HG02885 (cell line): ENCODE measurements around the gene CLTCL1.
"Not testable (repeated sequence)": the region's sequence is repeated elsewhere in the genome, so short reads cannot be mapped to it uniquely, and the experiment has no call there.

Experiments used
- ATAC-seq: cut with Tn5 transposase; IDR thresholded peaks from one replicate; pipeline ENCODE4 v1.9.1; 2021; ENCODE audit warnings: mild to moderate bottlenecking; ENCODE audit not compliant: unreplicated experiment, poor library complexity

The CLTCL1 gene

DNA sequence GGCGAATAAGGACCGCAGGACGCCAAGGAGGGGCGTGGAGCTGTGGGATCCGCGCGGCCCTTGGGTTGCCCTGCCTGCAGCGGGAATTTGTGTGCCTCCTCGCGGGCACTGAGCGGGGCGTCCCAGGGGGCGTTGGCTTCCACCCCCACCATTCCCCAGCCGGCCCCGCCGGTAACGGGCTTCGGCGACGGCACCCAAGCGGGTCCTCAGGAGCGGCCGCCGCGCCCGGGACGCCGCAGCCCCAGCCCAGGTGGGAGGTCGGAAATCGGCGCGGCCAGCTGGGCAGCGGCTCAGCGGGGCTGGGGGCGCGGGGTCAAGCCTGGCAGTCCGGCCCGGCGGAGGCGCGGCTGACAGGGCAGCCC lies 320 bp downstream of the CLTCL1 start:
- peak; percentile 38 for ATAC-seq

DNA sequence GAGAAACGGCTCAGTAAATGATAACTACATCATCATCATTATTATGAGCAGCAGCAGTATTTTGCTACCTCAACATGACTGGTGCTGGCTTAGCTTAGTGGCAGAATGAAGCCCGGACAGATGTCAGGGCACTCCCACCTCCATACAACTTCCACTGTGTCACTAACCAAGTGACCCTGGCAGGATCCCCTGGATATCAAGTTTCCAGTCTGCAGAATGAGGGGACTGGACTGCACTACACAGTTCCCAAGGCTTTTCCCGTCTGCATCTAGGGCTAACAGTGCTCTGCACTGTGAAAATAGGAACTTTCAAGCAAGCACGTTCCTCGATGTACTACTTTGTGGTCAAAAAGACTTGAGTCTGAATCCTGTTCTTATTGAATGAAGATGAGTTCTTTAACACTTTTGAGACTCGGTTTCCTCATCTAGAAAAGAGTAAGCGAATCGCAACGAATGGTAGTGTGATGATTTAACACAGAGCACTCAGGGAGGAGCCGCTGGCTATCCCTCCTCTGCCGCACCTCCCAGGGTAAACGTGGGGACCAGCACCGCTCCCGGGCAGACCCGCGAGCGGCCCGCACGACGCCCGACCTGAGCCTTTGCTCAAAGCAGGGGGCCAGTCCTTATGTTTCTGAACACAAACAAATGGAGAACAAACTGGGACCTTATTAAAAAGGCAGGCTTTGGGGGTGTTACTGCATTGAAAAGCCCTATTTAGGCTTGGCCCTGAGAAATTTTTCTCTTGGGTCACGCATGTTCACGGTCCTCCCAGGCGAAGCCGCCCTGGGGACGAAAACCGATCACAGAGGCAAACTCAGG lies 910 bp downstream of the CLTCL1 start:
- no peak for ATAC-seq

DNA sequence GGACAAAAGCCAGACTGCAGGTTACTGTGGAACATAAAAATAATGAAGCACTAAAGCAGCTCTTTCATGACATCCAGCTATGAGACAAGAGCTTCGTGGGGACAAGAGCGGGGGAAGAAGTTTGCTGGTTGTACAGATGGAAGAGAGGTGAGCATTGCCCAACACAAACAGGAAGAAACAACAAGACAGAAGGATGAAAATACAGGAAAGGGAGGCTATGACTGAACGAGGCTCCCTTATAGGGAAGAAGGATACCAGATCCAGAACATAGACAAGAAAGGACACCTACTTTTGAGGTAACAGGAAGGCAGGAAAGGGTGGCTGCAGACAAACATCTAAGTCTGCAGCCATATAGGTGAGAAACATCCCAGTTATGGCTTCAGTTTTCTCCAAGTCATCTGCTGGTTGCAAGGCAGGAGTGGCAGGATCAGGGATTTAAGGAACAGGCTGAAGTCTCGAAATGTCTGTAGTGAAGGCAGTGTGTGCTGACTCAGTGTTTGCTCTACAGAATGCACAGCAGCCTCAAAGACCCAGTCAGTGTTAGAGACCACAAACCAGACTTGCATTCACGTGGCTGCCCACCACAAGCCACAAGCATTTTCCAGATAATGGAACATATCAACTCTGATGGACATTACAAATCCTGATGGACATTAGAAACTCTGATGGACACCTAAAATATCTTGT lies 1.9 kb downstream of the CLTCL1 start:
- ATAC-seq: no peak

DNA sequence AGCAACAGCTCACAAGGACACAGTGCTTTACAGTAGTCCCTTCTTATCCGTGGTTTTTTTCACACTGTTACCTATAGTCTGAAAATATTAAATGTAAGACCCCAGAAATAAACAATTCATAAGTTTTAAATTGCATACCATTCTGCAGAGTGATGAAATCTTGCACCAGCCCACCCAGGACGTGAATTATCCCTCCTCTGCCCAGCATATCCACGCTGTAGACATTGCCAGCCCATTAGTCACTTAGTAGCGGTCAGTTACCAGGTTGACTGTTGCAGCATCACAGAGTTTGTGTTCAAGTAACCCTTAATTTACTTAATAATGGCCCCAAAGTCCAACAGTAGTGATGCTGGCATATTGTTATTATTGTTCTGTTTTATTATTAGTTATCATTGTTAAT lies 3.6 kb downstream of the CLTCL1 start:
- no peak for ATAC-seq

DNA sequence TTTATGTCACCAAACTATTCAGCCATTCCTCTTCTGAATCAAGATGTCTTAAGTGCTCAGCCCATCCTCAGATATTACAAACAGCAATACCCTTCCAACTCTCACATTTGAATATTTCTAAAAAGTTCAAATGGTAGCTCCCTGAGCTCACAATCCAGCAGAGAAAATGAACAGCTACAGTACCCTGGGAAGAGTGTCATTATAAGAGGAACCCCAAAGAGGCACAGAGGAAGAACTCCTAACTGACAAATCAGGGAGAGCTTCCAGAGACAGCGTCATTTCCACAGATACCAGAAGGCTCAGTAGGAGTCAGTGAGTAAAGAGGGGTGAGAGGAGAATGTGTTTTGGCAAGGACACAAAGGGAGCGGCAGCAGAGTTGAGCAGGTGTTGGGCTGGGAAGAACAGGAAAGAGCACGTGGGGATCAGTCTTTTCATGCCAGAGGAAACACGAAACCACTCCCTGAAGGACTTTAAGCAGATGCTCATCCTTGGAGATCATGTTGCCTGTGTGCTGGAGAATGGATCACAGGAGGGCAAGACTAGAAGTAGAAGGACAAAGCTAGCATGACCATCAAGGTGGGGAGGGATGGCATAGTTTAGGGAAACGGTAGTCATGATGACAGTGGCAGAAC lies 4.3 kb downstream of the CLTCL1 start:
- ATAC-seq: no peak

DNA sequence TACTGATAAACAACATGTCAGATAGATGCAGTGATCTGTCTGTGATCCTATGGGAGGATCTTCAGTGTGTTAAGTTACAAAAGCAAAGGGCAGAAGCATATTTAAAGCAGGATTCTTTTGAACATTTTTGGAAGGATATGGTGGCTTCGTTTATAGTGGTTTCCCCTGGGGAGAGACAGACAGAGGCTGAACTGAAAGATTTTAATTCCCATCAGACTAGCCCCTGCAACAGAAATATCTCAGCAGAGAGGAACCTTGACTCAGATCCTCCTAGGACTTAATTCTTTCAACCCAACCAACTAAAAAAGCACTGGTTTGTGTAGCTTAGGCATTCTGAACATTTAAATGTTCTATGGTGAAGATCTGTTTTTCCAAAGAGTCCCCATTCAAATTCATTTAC lies 5.7 kb downstream of the CLTCL1 start:
- no peak for ATAC-seq

DNA sequence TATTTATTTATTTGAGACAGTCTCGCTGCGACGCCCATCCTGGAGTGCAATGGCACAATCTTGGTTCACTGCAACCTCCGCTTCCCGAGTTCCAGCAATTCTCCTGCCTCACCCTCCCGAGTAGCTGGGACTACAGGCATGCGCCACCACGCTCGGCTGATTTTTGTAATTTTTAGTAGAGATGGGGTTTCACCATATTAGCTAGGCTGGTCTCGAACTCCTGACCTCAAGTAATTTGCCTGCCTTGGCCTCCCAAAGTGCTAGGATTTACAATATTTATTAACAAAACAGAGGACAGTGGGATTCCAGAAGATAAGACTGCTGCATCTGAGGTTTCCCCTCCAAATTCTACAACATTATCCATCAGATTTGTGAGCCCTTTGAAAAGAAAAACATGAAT lies 12.4 kb downstream of the CLTCL1 start:
- ATAC-seq: not testable (repeated sequence)

DNA sequence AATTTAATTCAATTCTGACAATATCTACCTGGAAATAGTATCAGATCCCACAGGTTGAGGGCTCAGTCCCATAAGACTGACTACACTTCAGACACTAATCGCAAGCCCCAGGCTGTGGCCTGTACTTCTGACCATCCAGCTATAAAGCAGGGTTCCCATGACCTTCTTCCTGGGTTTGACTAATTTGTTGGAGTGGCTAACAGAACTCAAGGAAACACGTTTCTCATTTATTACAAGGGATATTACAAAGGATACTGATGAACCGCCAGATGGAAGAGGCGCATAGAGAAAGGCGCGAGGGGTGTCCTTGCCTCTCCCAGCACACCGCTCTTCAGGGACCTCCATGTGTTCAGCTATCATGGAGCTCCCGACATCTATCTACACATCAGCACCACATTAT lies 13.7 kb downstream of the CLTCL1 start:
- no peak for ATAC-seq

DNA sequence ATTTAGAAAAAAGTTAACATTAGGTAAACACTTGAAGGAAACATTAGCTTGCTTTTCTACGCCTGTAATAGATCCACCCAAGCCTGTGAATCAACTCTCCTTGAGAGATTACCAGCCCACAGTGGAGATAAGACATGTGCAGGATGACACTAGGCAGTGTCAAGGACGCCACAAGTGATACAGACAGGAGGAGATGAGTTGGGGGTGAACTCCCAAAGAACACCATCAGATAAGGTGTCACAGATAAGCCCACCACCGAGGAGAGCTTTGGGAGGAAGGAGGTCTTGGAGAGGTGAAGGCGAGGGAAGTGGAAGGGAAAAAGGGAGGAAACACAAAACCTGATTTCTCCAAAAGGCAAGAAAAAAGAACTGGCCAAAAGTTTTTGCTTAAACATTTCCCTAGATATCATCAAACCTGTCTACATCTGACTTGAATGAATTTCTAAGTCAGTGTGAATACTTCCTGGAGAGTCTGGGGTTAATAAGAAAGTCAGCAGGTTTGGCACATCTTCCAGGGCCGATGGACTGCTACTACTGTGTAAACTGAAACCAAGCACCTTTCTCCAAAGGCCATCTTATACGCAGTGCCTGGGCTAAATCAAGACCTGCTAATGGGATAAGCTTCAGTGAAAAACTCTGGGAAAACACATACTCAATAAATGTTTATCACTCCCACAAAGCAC lies 15.5 kb downstream of the CLTCL1 start:
- no peak for ATAC-seq

DNA sequence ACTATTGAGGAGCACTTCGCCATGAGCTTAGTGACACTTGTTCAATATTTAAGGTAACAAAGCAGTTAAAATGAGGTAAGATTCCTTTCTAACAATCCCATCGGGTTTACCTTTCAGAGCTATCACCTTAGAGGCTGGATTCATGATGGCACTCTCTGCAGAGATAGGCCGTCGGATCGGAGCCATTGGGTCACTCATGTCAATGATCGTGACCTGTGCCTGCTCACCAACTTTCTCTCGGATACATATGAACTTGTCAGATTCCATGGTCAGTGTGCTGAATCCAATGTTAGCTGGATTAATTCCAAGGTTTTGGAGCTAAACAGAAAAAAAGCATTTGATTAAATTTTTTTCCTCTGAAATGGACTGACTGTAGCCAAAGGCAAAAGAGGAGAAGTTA lies 16.0 kb downstream of the CLTCL1 start:
- ATAC-seq: no peak

DNA sequence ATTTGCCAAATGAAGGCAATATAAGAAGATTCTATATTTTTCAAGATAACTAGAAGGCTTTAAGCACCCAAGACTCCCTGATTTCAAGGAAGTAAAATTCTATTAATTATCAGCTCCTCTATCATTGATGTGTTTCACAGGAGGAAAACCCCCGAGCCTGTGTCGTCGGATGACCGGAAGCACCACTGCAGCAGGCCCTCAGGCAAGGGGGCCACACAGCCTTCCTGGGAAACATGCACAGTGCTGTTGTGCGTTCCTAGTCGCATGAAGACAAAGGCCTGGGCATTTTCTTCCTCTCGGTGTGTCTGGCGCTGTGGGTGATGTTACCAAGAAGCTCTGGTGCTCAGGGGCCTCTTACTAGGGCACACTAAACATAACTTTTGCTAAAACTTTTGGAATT lies 16.4 kb downstream of the CLTCL1 start:
- no peak for ATAC-seq

DNA sequence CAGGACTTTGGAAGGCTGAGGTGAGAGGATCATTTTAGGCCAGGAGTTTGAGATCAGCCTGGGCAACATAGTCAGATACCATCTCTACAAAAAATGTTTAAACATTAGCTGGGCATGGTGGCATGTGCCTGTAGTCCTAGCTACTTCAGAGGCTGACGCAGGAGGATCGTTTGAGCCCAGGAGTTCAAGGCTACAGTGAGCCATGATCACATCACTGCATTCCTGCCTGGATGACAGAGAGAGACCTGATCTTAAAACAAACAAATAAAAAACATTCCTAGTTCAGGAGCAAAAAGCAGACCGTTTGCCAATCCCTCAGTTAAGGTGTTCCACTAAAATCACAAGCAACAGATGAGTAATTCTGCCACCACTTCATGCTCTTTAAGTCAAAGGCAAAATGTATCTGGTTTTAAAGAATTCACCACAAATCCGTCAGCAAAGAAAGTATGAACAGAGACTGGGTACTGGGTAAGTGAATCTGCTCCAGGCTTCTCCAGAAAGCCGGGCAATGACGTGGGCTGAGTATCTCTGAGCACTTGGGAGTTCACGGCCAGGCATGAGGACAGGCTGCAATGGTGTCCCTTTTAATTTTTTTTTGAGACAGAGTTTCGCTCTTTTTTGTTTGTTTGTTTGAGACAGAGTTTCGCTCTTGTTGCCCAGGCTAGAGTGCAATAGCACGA lies 19.5 kb downstream of the CLTCL1 start:
- no peak for ATAC-seq

DNA sequence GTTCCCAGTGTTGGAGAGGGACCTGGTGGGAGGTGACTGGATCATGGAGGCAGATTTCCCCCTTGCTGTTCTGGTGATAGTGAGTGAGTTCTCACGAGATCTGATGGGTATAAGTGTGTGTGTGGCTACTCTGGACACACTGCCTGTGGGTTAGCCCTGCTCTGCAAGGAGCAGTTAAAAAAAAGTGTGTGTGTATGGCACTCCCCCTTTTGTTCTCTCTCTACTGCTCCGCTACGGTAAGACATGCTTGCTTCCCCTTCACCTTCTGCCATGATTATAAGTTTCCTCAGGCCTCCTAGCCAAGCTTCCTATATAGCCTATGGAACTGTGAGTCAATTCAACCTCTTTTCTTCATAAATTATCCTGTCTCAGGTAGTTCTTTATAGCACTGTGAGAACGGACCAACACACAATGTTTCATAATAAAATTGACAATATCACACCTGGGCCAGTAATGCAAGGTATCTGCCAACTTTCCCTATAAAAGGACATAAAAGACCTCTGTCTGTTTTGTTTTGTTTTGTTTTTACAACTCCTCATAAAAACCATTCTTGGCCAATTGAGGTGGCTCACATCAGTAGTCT lies 20.2 kb downstream of the CLTCL1 start:
- no peak for ATAC-seq

DNA sequence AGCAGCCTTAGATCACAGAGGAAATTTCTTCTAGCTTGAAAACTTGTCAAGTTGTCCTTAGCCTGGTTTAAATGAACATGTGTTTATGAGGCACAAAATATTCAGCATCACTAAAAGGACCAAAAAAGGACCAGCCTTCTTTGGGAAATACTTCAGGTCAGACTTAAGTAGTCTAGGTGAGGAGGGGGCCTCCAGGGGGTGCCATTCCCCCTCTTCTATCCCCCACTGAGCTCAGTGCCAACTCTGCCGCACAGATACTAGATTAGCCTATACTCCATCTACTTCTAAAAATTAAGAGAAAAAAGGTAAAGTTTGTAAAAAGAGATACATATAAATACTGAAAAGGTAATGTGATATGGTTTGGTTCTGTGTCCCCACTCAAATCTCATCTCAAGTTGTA lies 20.6 kb downstream of the CLTCL1 start:
- ATAC-seq: no peak

DNA sequence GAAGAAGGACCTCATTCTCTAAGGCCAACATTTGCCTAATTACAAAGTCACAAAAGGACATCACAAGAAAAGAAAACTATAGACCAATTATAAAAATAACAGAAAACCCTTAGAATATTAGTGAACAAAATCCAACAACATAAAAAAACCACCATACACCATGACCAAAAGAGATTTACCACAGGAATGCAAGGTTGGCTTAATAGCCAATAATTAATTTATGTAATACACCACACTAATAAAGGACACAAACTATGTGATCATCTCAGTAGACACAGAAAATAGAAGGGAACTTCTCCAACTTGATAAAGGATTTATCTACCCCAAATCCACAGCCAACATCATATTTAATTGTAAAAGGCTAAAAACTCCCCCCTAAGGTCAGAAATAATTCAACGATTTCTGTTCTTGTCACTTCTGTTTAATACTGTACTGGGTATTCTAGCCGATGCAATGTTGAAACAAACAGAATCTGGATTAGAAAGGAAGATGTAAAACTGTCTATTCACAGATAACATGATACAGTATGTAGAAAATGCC lies 24.9 kb downstream of the CLTCL1 start:
- ATAC-seq: no peak

DNA sequence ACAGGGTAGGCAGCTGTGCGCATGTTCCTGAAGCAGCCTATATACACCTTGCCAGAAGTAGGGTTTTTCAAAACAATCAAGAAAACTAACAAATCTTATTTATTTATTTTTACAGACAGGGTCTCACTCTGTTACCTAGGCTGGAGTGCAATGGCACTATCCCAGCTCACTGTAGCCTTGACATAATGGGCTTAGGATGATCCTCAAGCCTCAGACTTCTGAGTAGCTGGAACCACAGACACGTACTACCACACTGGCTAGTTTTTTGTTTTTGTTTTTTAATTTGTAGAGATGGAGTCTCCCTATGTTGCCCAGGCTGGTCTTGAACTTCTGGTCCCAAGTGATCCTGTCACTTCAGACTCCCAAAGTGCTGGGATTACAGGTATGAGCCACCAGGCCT lies 25.7 kb downstream of the CLTCL1 start:
- no peak for ATAC-seq

DNA sequence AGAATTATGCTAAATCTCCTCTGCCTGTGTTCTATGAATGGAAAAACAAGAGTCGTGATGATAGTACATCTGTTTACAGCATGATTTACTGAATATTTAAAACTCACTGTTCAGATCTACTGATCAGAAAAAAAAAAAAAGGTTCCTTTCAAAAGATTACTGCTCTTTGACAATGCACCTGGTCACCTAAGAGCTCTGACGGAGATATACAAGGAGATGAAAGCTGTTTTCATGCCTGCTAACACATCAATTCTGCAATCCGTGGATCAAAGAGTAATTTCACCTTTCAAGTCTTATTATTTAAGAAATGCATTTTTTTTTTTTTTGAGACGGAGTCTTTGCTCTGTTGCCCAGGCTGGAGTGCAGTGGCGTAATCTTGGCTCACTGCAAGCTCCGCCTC lies 30.7 kb downstream of the CLTCL1 start:
- ATAC-seq: no peak

DNA sequence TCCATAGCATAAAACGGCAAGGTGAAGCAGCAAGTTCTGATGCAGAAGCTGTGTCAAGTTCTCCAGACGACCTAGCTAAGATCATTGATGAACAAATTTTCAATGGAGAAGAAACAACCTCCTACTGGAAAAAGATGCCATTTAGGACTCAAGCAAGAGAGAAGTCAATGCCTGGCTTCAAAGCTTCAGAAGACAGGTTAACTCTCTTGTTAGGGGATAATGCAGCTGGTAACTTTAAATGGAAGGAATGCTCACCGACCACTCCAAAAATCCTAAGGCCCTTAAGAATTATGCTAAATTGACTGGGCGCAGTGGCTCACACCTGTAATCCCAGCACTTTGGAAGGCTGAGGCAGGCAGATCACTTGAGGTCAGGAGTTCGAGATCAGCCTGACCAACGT lies 31.3 kb downstream of the CLTCL1 start:
- no peak for ATAC-seq

DNA sequence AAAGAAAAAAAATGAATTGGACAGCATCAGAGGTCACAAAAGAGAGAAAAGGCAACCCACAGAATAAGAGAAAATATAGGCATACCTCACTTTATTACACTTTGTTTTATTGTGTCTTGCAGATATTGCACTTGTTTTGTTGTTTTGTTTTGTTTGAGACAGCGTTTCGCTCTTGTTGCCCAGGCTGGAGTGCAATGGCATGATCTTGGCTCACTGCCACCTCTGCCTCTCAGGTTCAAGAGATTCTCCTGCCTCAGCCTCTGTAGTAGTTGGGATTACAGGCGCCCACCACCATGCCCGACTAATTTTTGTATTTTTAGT lies 32.6 kb downstream of the CLTCL1 start:
- ATAC-seq: not testable (repeated sequence)

DNA sequence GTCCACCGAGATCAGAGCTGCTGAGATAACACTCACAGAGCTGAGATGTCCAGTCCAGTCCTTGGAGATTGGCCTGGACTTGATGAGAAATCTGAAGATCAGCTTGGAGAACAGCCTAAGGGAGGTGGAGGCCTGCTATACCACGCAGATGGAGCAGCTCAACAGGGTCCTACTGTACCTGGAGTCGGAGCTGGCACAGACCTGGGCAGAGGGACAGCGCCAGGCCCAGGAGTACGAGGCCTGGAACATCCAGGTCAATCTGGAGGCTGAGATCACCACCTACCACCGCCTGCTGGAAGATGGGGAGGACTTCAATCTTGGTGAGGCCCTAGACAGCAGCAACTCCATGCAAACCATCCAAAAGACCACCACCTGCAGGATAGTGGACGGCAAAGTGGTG lies 33.1 kb downstream of the CLTCL1 start:
- ATAC-seq: no peak
